Measurements from ENCODE around the gene OCA2. TPM values are rescaled to one million over a fixed set of nuclear protein-coding genes. Genes with fewer than 3 reads are reported as not detected.

OCA2 gene
- total RNA-seq, 1 experiment from 2014 or later = 0.31 TPM

DNA sequence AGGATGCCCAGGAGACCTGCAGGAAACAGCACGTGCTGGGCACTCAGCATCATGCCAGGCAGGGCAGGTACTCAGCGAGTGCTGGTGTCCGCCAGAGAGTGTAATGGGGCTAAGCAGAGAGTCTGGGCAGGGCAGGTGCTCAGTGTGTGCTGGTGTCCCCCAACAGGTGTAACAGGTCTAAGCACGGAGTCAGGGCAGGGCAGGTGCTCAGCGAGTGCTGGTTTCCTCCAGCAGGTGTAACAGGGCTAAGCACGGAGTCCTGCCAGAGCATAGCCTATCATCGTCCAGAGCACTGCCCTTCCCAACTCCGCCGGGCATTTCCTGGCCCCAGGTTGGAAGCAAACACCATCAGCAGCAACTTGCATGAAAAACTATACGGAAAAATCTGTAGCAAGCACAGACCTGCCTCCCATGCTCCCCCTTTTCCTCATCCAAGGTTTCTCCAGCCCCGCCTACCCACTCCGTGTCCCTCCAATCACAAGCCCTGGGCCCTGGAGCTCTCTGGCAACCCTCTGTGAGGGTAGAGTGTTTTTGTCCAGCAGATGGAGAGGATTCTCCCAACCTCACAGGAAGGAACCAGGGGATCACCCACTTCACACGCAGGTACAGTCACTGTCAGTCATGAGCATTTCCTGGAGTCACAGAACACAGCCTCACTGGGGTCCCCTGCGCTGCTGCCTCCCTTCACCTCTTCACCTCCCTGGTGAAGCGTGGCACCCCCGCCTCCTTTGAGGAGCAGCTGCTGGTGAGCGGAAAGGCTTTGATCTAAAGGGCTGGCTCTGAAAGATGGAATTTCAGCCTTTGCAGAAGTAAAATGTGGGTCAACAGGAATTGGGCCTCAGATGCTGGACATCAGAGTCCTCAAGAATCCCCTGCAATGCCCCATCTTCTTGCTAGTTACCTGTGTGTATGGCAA, 302.5 kb downstream of the OCA2 start:
- no peaks in the 10 kb centered on the region for H3K79me2 ChIP-seq (ENCODE audit: insufficient read depth, low read length)
- no peak for TF ChIP-seq CTCF (conservative IDR thresholded peaks at IDR 0.05)
- peaks cover 7% of the 10 kb centered on the region; the same call in 1 of the 2 replicates for H3K4me1 ChIP-seq (ENCODE audit: insufficient read depth, low read length)
- DNase-seq = no peak
- H3K14ac ChIP-seq (ENCODE audit: insufficient read depth, low read length) = peak overlapping the region; percentile 30; the same call in 1 of the 2 replicates
- H3K18ac ChIP-seq (ENCODE audit: insufficient read length, low read depth, low read length) = no peak overlapping the region
- no peaks in the 10 kb centered on the region for H3K9me3 ChIP-seq (ENCODE audit: control insufficient read depth, low read depth, low read length)
- H3K4me2 ChIP-seq (ENCODE audit: insufficient read depth, insufficient read length, low read length) = no peak overlapping the region
- no peak overlapping the region for H2AK5ac ChIP-seq (ENCODE audit: insufficient read length, low read length)
- no peak overlapping the region for H2BK20ac ChIP-seq (ENCODE audit: low read depth, low read length, poor library complexity, severe bottlenecking)
- H3K9ac ChIP-seq (ENCODE audit: extremely low read depth, insufficient read length, low read length) = no peak overlapping the region
- no peak overlapping the region for H2BK5ac ChIP-seq (ENCODE audit: insufficient read length, low read length)
- Mint-ChIP-seq H3K27me3 (ENCODE audit: low read depth) (peaks cover 3% of the 10 kb centered on the region), H3K36me3 (ENCODE audit: insufficient read depth in 1 of 3, low read depth in 3 of 3) (peaks cover 0 to 5% (median 0%) of the 10 kb centered on the region in 3 experiments; a peak in 2 of 7 replicates), H3K27ac (no peak overlapping the region), H3K9me3 (no peaks in the 10 kb centered on the region), H3K4me1 (peaks cover 29 to 35% of the 10 kb centered on the region in 2 experiments), H3K4me3 (no peak overlapping the region; a peak in 1 of 5 replicates)
- no peak overlapping the region for H2AFZ ChIP-seq (ENCODE audit: low read length)
- no peaks in the 10 kb centered on the region for H3K79me1 ChIP-seq (ENCODE audit: insufficient read depth, low read depth, low read length, poor library complexity, severe bottlenecking)
- WGBS (ENCODE audit: extremely low coverage, insufficient read length, low lambda C conversion rate) = no CpG with 5 or more reads among the region's 17 CpGs
- H2BK12ac ChIP-seq (ENCODE audit: insufficient read length, low read depth, low read length) = no peak overlapping the region
- H3K23me2 ChIP-seq (ENCODE audit: insufficient read length, low read depth, low read length, poor library complexity, severe bottlenecking) = no peaks in the 10 kb centered on the region
- H4K20me1 ChIP-seq (ENCODE audit: control insufficient read depth, insufficient read depth, insufficient read length) = no peaks in the 10 kb centered on the region
- H4K5ac ChIP-seq (ENCODE audit: insufficient read length, low read depth, low read length) = no peak overlapping the region
- no peak overlapping the region for H2BK120ac ChIP-seq (ENCODE audit: low read depth, low read length, poor library complexity, severe bottlenecking)
- no peak overlapping the region for H4K91ac ChIP-seq (ENCODE audit: insufficient read length, low read depth, low read length)
- no peak overlapping the region for H2BK15ac ChIP-seq (ENCODE audit: low read depth, low read length)
- no peak overlapping the region for H3T11ph ChIP-seq (ENCODE audit: low read length)
- no peak overlapping the region for H4K8ac ChIP-seq (replicated peaks; ENCODE audit: insufficient read length, low read depth, low read length)
- H3K27ac ChIP-seq (ENCODE audit: insufficient read length, low read depth, low read length) = no peak overlapping the region
- no peak overlapping the region for H3K23ac ChIP-seq (ENCODE audit: insufficient read length, low read depth, low read length)
- H3K27me3 ChIP-seq (ENCODE audit: insufficient read depth, low read length) = no peaks in the 10 kb centered on the region
- H3K56ac ChIP-seq (ENCODE audit: insufficient read length, low read depth, low read length) = no peak overlapping the region
- no peak overlapping the region for H3K4ac ChIP-seq (ENCODE audit: low read depth, low read length)

All from H9 (cell line).